Measurements from ENCODE around the gene PLCB4. TPM values are rescaled to one million over a fixed set of nuclear protein-coding genes. Genes with fewer than 3 reads are reported as not detected.

The PLCB4 gene
- total RNA-seq, 1 donor from 2014 or later = 10.5 TPM

- peak; percentile 36 for TF ChIP-seq CTCF (IDR thresholded peaks at IDR 0.05; ENCODE audit: unreplicated experiment)
- Mint-ChIP-seq H3K4me3 (ENCODE audit: unreplicated experiment) (no peak overlapping the region), H3K27ac (ENCODE audit: unreplicated experiment) (no peak overlapping the region), H3K36me3 (ENCODE audit: low read depth, unreplicated experiment) (no peaks in the 10 kb centered on the region), H3K4me1 (ENCODE audit: unreplicated experiment) (no peaks in the 10 kb centered on the region), H3K9me3 (ENCODE audit: unreplicated experiment) (no peaks in the 10 kb centered on the region), H3K27me3 (ENCODE audit: unreplicated experiment) (no peaks in the 10 kb centered on the region)
- DNase-seq (ENCODE audit: low spot score) = peak; percentile 35
Observed at GRCh38 chr20:9359561-9360308, 290.8 kb downstream of the PLCB4 start.

GRCh38 chr20:9360431-9360830 lies 291.5 kb downstream of the PLCB4 start:
- Mint-ChIP-seq H3K9me3 (ENCODE audit: unreplicated experiment) (no peaks in the 10 kb centered on the region), H3K36me3 (ENCODE audit: low read depth, unreplicated experiment) (no peaks in the 10 kb centered on the region), H3K4me3 (ENCODE audit: unreplicated experiment) (no peak overlapping the region), H3K27ac (ENCODE audit: unreplicated experiment) (no peak overlapping the region), H3K27me3 (ENCODE audit: unreplicated experiment) (no peaks in the 10 kb centered on the region), H3K4me1 (ENCODE audit: unreplicated experiment) (no peaks in the 10 kb centered on the region)
- DNase-seq (ENCODE audit: low spot score) = no peak
- TF ChIP-seq CTCF (IDR thresholded peaks at IDR 0.05; ENCODE audit: unreplicated experiment) = no peak

GRCh38 chr20:9363673-9364072 lies 294.8 kb downstream of the PLCB4 start:
- Mint-ChIP-seq H3K4me3 (ENCODE audit: unreplicated experiment) (no peak overlapping the region), H3K4me1 (ENCODE audit: unreplicated experiment) (no peaks in the 10 kb centered on the region), H3K36me3 (ENCODE audit: low read depth, unreplicated experiment) (no peaks in the 10 kb centered on the region), H3K9me3 (ENCODE audit: unreplicated experiment) (no peaks in the 10 kb centered on the region), H3K27ac (ENCODE audit: unreplicated experiment) (no peak overlapping the region), H3K27me3 (ENCODE audit: unreplicated experiment) (no peaks in the 10 kb centered on the region)
- DNase-seq (ENCODE audit: low spot score) = no peak
- no peak for TF ChIP-seq CTCF (IDR thresholded peaks at IDR 0.05; ENCODE audit: unreplicated experiment)

GRCh38 chr20:9367328-9367727 lies 298.4 kb downstream of the PLCB4 start:
- DNase-seq (ENCODE audit: low spot score) = no peak
- no peaks in the 10 kb centered on the region for H3K36me3 Mint-ChIP-seq (ENCODE audit: low read depth, unreplicated experiment)
- H3K4me3 Mint-ChIP-seq (ENCODE audit: unreplicated experiment) = no peak overlapping the region
- H3K4me1 Mint-ChIP-seq (ENCODE audit: unreplicated experiment) = peaks cover 5% of the 10 kb centered on the region
- no peaks in the 10 kb centered on the region for H3K27me3 Mint-ChIP-seq (ENCODE audit: unreplicated experiment)
- H3K9me3 Mint-ChIP-seq (ENCODE audit: unreplicated experiment) = no peaks in the 10 kb centered on the region
- TF ChIP-seq CTCF (IDR thresholded peaks at IDR 0.05; ENCODE audit: unreplicated experiment) = no peak
- H3K27ac Mint-ChIP-seq (ENCODE audit: unreplicated experiment) = no peak overlapping the region

GRCh38 chr20:9367746-9368145 lies 298.9 kb downstream of the PLCB4 start:
- Mint-ChIP-seq H3K27ac (ENCODE audit: unreplicated experiment) (no peak overlapping the region), H3K36me3 (ENCODE audit: low read depth, unreplicated experiment) (no peaks in the 10 kb centered on the region), H3K9me3 (ENCODE audit: unreplicated experiment) (no peaks in the 10 kb centered on the region), H3K4me1 (ENCODE audit: unreplicated experiment) (peaks cover 5% of the 10 kb centered on the region), H3K27me3 (ENCODE audit: unreplicated experiment) (no peaks in the 10 kb centered on the region), H3K4me3 (ENCODE audit: unreplicated experiment) (no peak overlapping the region)
- TF ChIP-seq CTCF (IDR thresholded peaks at IDR 0.05; ENCODE audit: unreplicated experiment) = no peak
- DNase-seq (ENCODE audit: low spot score) = no peak

Measured in endothelial cell (in vitro differentiated cells).